ENCODE results near the gene MAGI2.

- no peak for TF ChIP-seq CTCF (IDR thresholded peaks at IDR 0.05)
- no peak for TF ChIP-seq POLR2A (IDR thresholded peaks at IDR 0.05)
Measured at GRCh38 chr7:78323118-78323517, 1130.3 kb downstream of the MAGI2 start.

Data from body of pancreas (tissue), 4 donors.